Measurements from ENCODE around the gene KNSTRN. TPM values are rescaled to one million over a fixed set of nuclear protein-coding genes. Genes with fewer than 3 reads are reported as not detected.

KNSTRN gene
- total and polyA plus RNA-seq, 10 donors = 6.0 to 16.8 (median 10.2) TPM

DNA sequence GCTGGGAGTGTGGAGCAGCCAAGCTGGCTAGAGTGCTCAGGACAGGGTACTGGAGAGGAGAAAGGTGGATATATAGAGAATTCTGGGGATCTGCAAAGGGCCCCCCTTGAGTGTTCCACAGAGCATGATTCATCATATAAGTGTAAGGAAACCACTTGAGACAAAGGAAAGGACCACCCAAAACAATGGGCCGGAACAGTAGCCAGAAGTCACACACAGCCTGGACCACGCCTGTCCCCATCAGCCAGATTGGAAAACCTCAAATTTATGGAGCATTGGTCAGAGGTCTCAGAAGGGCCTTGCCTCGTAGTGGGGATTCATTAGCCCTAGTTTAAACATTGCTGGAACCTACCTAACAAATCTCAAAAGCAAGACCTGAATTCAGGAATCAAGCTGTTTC is 4.9 kb upstream of the KNSTRN start:
- Histone ChIP-seq H3K4me3 (no peak overlapping the region), H3K27ac (no peak overlapping the region), H3K36me3 (no peaks in the 10 kb centered on the region), H3K4me1 (peaks cover 0 to 27% (median 13%) of the 10 kb centered on the region in 6 donors), H3K9me3 (no peaks in the 10 kb centered on the region), H3K27me3 (replicated peaks in 1 of 7) (no peaks in the 10 kb centered on the region)
- TF ChIP-seq, protein P1, sequence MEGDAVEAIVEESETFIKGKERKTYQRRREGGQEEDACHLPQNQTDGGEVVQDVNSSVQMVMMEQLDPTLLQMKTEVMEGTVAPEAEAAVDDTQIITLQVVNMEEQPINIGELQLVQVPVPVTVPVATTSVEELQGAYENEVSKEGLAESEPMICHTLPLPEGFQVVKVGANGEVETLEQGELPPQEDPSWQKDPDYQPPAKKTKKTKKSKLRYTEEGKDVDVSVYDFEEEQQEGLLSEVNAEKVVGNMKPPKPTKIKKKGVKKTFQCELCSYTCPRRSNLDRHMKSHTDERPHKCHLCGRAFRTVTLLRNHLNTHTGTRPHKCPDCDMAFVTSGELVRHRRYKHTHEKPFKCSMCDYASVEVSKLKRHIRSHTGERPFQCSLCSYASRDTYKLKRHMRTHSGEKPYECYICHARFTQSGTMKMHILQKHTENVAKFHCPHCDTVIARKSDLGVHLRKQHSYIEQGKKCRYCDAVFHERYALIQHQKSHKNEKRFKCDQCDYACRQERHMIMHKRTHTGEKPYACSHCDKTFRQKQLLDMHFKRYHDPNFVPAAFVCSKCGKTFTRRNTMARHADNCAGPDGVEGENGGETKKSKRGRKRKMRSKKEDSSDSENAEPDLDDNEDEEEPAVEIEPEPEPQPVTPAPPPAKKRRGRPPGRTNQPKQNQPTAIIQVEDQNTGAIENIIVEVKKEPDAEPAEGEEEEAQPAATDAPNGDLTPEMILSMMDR (IDR thresholded peaks at IDR 0.05 in 8 of 11, conservative IDR thresholded peaks at IDR 0.05 in 3 of 11) = no peak
- TF ChIP-seq POLR2A (IDR thresholded peaks at IDR 0.05) (no peak), POLR2AphosphoS5 (IDR thresholded peaks at IDR 0.05) (no peak)
- intact Hi-C loops (cut with DNase I; ENCODE audit: low total_unique reads) = no loop called here
- 61 to 90% (median 74%) methylated on average over 3 of the region's 3 CpGs for WGBS, 5 donors
- DNase-seq = no peak

GRCh38 chr15:40379374-40379773 is 3.1 kb upstream of the KNSTRN start:
- H3K4me3 ChIP-seq = no peak overlapping the region
- H3K27me3 ChIP-seq (replicated peaks in 1 of 7) = no peaks in the 10 kb centered on the region
- H3K27ac ChIP-seq = peak overlapping the region in 2 of 8 donors; percentile 15 to 18
- H3K36me3 ChIP-seq = no peaks in the 10 kb centered on the region
- H3K4me1 ChIP-seq = peaks cover 0 to 35% (median 23%) of the 10 kb centered on the region in 6 donors
- intact Hi-C loops (cut with DNase I; ENCODE audit: low total_unique reads) = no loop called here
- TF ChIP-seq, protein P1 (IDR thresholded peaks at IDR 0.05 in 8 of 11, conservative IDR thresholded peaks at IDR 0.05 in 3 of 11) = no peak
- no peak for TF ChIP-seq POLR2A (IDR thresholded peaks at IDR 0.05)
- no peak for TF ChIP-seq POLR2AphosphoS5 (IDR thresholded peaks at IDR 0.05)
- DNase-seq = no peak
- H3K9me3 ChIP-seq = no peaks in the 10 kb centered on the region
- WGBS, 5 donors = 81 to 88% (median 85%) methylated on average over 4 of the region's 4 CpGs

GRCh38 chr15:40379853-40380252 is 2.7 kb upstream of the KNSTRN start:
- intact Hi-C loops (cut with DNase I; ENCODE audit: low total_unique reads) = no loop called here
- Histone ChIP-seq H3K27me3 (replicated peaks in 1 of 7) (no peaks in the 10 kb centered on the region), H3K4me3 (no peak overlapping the region), H3K4me1 (peaks cover 0 to 38% (median 23%) of the 10 kb centered on the region in 6 donors), H3K27ac (peak overlapping the region in 4 of 8 donors; percentile 13 to 45 (median 26)), H3K36me3 (no peaks in the 10 kb centered on the region), H3K9me3 (no peaks in the 10 kb centered on the region)
- DNase-seq = no peak
- 17 to 41% (median 26%) methylated on average over 4 of the region's 4 CpGs for WGBS, 5 donors
- TF ChIP-seq, protein P1 (IDR thresholded peaks at IDR 0.05 in 8 of 11, conservative IDR thresholded peaks at IDR 0.05 in 3 of 11) = no peak
- peak in 1 of 3 donors; percentile 51 for TF ChIP-seq POLR2AphosphoS5 (IDR thresholded peaks at IDR 0.05)
- TF ChIP-seq POLR2A (IDR thresholded peaks at IDR 0.05) = no peak

GRCh38 chr15:40380636-40381035 is 1.9 kb upstream of the KNSTRN start:
- 95 to 97% (median 95%) methylated on average over 10 of the region's 10 CpGs for WGBS, 5 donors
- Histone ChIP-seq H3K9me3 (no peaks in the 10 kb centered on the region), H3K27ac (peak overlapping the region in 2 of 8 donors; percentile 28 to 45), H3K27me3 (replicated peaks in 1 of 7) (no peaks in the 10 kb centered on the region), H3K36me3 (peaks cover 0 to 1% (median 0%) of the 10 kb centered on the region in 6 donors), H3K4me3 (no peak overlapping the region), H3K4me1 (peaks cover 0 to 38% (median 23%) of the 10 kb centered on the region in 6 donors)
- intact Hi-C loops (cut with DNase I; ENCODE audit: low total_unique reads) = no loop called here
- TF ChIP-seq POLR2A (IDR thresholded peaks at IDR 0.05) = no peak
- TF ChIP-seq POLR2AphosphoS5 (IDR thresholded peaks at IDR 0.05) = no peak
- TF ChIP-seq, protein P1 (IDR thresholded peaks at IDR 0.05 in 8 of 11, conservative IDR thresholded peaks at IDR 0.05 in 3 of 11) = no peak
- DNase-seq = no peak

All from spleen (tissue), 11 donors.